Left colon (tissue), 2 donors: ENCODE measurements around the gene TXLNB. TPM values are rescaled to one million over a fixed set of nuclear protein-coding genes. Genes with fewer than 3 reads are reported as not detected.
A peak's percentile ranks its signal among the peaks of the same experiment; 100 is the strongest.

Experiments
- ATAC-seq: fragments of 200-7000 bp; cut with Tn5 transposase; one replicate; pipeline ENCODE4 v1.9.1; 2020; ENCODE audit warnings: mild to moderate bottlenecking, moderate library complexity
- DNase-seq, 2 donors: peaks; one replicate each; pipeline ENCODE4 v3.0.0-alpha.2; 2020
- intact Hi-C, 2 donors: fragments of 100-400 bp; cut with DNase I in 1 of 2; cut with micrococcal nuclease in 1 of 2; formaldehyde crosslinking; loops; one replicate each; pipeline versions ENCODE4 v1.11.2 to v1.14.0; 2022; cut with DNase I, micrococcal nuclease
- total RNA-seq, 2 donors: library from RNA; stranded (reverse); fragmentation: NEBNext Ultra II Directional; extraction: Animal tissue kit (Norgen Biotek cat#: 25700); gene quantifications; one replicate each; pipeline ENCODE4 v1.2.1, GENCODE V29; 2021
- donor health status: DM: no; HTN: no; CAD: no.
- donor health status: DM: yes; HTN: yes; CAD: no.

TXLNB gene
- total RNA-seq, 2 donors from 2014 or later = 0.09 to 0.14 TPM

DNA sequence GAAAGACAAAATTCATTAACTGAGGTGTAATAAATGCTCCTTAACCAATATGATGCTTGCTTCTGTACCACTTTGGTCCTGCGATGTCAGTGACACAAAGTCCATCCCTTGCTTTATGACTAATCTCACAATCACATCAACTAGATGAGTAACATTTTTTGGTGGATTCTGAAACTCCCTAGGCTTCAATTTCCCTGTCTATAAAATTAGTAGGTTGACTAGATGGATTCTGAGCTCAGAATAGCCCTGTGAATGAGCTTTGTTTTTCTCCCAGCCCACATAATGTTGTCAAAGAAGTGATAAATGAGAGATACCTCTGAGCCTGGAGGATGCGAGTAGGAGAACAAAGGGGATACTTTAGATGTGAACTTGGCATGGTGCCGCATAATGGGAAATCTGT is 9.1 kb downstream of the TXLNB start:
- ATAC-seq (no peak), DNase-seq (no peak)
- intact Hi-C loops = no loop called here

DNA sequence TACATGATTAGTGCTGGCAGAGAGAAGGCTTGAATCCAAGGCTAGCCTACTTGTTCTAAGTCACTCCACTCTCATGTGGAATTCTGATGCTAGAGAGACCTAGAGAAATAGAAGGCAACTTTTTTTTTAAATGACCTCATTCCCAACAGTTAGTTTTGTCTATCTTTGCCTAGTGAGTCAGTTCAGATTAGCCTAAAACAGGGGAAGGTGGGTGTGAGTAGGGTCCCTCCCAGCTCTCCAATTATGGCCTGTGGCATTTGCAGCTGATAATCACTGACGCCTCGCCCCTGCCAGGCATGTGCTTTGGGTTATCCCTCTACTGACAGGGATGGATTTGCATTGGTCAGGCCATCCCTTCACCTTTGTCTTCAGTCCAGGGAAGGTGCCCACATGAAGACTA is 13.6 kb downstream of the TXLNB start:
- no peak for DNase-seq
- ATAC-seq = no peak
- intact Hi-C loops = no loop called here

DNA sequence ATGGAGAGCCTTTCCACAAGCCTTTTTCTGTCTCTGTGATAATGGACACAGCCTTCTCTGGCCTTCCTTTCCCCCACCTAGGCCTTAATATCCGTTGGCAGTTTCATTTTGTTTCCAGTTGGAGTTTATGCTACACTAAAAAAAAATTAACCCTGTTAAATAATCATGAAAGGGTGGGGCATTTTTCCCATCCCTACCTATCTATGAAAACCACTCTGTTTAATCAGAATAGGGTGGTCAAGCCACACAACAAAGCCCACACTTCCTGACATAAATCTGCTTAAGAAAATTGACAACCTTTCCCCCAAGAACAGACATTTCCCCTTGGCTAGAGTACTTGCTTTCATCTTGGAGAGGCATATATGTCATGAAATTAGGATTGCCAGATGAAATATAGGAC is 14.2 kb downstream of the TXLNB start:
- intact Hi-C loops = no loop called here
- ATAC-seq (no peak), DNase-seq (no peak)

DNA sequence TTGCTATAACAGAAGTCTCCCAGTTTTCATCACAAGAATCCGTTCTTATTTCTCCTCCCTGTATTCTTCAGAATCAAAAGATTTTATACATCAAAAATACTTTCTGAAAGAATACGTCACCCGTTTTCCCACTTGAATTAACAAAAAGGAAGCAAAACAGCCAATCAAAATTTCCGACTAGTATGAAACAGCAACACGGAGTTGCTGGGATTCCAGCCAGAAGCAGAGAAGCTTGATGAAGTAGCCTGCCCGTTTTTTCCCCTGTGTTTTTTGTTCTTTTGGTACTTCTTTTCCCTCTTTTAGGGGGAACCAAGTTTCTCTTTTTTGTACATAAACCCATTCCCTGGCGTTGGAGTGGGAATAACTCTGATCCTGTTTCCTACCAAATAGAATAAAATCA is 14.6 kb downstream of the TXLNB start:
- ATAC-seq (no peak), DNase-seq (no peak)
- intact Hi-C loops = no loop called here

DNA sequence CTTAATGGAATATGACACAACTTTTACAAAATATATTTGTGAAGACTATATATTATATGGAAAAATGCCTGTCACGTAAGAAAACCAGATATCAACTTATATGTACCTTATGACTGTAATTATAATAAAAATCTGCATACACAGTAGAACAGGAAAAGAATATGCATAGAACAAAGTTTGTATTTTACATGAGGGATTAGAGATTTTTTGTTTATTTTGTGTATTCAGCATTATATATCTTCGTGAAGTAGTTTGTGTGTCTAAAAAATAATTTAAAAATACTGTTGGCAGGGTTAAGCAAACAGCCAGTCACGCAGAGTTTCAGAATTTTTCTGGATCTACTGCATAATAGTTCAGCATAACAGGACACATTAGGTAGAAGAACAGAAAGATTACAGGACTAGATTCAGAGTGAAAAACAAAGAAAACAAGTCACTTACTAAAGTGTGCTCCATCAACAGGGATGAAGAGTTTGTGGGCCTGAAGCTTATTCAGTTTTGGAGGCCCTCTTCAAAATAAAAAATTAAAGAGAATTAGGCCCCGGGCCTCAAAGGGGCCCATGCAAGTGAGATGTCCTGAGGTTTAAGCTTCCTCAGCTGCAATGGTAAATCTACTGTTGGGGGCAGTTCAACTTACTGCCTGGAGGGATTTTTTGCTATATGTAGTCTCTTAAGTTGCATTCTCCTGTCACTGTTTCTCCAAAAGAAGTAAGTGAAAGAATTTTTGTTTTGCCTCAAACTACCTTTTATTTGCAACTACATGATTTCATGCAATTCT is 16.3 kb downstream of the TXLNB start:
- intact Hi-C loops = no loop called here
- ATAC-seq (no peak), DNase-seq (no peak)

DNA sequence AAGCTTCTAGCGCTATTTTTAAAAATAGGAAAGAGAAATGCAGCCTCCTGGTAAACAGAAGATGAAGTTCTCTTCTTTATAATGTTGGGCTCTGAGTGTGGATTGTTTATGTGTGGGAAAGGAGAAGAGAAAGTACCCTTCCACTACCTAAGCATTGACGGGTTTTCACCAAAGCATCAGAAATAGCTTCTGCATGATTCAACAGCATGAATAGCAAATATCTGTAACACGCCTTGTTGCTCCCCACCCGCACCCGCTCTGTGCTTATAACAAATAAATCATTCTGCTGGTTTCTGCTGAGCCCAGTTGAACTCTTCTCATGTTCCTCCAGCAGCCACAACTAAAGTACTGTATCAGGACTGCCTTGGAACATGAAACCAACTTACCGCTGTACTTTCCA is 20.7 kb downstream of the TXLNB start:
- no peak for DNase-seq
- intact Hi-C loops = no loop called here
- ATAC-seq = no peak

DNA sequence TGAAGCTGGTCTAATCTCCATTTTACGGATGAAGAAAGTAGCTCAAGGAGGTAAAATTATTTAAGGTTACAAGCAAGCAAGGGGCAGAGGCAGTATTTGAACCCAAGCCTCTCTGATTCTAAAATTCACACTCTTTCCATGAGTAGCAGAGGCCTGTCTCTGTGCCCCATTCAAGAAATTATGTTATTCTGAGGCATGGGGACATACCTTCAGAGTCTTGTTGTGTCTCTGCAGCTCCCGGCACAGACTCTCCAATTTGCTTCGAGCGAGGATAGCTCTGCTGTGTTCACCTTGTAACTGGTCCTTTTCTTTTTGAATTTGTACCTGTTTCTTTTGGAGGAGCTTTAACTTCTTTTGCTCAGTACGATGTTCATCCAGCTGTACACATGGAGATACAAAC is 21.5 kb downstream of the TXLNB start:
- ATAC-seq (no peak), DNase-seq (no peak)
- intact Hi-C loops = no loop called here

DNA sequence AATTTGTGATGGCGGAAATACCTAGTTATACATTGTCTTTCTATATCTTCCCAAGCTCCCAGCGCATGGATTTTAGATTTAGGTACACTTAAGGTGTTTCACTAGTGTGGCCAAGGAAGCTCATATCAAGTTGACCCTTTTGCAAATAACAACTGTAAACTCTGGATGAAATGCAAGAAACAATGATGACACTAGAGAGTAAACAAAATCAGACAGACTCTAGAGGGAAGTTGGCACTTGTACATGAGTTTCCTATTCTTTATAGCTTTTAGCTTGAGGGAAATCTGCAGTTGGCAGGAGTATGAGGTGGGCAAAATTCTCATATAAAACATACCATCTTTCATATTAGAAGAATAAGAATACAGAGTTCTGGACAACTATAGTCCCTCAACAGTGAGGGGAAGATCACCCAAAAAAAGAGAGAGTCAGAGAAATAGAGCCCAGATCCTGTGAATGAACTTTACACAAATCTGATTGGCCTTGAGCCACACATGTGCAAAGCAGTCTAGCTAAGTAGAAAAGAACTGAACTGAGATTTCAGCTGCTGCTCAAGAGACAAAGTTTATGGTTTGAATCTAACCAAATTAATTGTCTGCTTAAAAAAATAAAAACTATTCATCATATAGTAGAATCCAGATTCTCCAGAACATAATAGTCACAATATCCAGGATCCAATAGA is 26.1 kb downstream of the TXLNB start:
- no peak for DNase-seq
- intact Hi-C loops = no loop called here
- ATAC-seq = no peak

DNA sequence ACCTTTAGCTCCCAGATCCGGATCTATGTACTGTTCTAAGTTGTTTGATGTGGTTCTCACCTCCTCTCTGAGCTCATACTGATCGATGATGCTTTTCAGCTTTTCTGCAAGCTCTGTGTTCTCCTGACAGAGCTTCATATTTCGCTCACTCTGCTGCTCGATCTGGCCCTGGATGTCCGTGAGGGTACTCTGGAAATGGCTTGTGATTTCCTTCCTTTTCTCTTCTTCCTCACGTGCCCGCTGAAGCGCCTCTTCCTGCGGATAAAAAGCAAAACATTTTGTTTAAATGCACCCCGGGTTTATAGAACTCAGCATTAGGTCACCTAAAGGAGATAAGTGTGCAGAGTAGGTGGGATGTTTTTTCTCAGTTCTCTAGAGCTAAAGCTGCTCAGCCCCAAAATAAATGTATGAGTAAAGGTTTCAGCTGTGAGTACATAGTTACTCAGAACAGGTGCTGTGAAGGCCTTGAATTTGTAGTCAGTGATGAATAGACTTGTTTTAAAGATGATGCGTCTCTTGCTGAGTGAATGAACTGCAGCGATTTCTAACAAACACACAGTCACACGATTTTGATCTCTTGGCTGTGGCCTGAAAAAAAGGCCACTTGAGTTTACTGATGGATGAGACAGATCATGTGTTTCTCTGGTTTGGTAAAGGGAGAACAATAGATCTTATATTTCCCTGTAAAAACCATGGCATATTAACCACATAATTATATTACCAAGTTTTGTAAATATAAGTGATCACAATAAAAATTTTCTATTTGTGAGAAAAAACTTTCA is 29.1 kb downstream of the TXLNB start:
- intact Hi-C loops = no loop called here
- no peak for ATAC-seq

DNA sequence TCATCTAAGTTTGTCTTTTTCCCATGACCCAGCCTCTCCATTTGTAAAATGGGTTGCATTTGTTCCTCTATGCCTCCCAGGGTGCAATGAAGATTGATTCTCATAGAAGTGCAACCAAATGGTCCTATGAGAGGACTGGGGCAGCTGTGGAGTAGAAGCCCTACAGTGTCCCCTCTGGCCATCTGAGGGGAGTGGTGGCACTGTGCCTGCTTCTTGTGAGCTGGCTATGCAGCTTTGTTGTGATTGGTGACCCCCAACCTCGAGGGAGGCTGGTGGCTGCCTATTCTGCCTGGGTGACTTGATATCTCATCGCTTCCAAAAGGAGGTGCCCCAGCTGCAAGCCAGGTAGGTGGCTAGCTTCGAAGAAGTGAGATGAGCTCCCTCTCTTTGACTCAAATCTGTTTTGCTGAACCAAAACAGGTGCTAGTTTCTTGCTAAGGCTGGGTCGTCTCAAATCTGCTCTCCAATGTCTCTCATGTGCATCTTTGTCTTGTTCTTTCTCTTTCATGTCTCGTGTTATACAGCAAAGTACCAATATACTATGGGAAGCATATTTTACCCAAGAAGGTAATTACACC is 33.9 kb downstream of the TXLNB start:
- ATAC-seq (no peak), DNase-seq (no peak)
- intact Hi-C loops = no loop called here

More for the DNA sequence above, 29.1 kb downstream of the TXLNB start:
- no peak for DNase-seq

DNA sequence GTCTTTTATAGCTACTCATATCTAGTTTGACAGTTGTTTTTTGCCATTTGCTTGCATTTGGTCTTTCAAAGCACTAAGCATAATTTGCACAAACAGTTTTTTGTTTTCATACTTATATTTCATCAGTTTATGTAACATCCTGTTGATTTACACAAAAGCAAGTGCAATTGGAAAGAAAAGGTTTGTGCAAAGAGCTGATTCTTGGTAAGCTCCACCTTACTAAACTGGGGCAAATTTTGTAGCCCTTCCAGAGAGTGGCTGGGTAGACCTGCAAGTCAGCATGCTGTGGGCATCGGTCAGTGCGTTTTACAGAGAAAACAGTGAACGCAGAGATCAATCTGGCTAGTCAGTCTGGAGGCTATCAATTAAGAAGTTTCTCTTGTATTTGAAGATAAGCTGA is 34.5 kb downstream of the TXLNB start:
- ATAC-seq = no peak
- intact Hi-C loops = no loop called here

DNA sequence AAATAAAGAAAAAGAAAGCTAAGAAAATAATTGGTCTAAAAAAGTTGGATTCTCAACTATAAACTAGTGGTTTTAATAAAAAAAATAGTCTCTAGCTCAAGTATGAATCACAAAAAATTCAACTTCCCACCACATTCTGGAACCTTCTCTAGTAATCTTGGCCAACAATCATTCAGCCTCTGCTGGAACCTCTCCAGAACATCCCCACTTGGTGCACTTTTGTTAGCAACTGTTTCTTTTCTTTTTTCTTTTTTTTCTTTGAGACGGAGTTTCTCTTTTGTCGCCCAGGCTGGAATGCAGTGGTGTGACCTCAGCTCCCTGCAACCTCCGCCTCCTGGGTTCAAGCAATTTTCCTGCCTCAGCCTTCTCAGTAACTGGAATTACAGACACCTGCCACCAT is 35.7 kb downstream of the TXLNB start:
- intact Hi-C loops = no loop called here
- DNase-seq = no peak
- no peak for ATAC-seq

More for the DNA sequence above, 34.5 kb downstream of the TXLNB start:
- no peak for DNase-seq

DNA sequence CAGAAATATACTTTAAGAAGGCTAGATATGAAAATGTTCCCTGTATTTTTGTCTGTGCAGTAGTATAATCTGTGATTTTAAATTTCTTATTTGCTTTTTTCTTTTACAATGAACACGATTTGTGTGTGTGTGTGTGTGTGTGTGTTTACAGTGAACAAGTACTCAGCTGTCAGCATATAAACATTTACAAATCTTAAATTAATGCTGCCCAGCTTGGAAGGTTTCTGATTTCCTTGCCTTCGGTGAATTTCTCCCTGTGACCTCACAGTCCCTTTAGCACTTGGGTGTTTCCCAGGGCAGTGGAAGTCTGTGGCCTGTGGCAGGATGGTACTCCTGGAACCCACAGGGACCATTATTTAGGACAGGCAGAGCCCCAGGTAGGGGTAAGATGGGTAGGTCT is 37.6 kb downstream of the TXLNB start:
- intact Hi-C loops = no loop called here
- ATAC-seq (no peak), DNase-seq (no peak)

DNA sequence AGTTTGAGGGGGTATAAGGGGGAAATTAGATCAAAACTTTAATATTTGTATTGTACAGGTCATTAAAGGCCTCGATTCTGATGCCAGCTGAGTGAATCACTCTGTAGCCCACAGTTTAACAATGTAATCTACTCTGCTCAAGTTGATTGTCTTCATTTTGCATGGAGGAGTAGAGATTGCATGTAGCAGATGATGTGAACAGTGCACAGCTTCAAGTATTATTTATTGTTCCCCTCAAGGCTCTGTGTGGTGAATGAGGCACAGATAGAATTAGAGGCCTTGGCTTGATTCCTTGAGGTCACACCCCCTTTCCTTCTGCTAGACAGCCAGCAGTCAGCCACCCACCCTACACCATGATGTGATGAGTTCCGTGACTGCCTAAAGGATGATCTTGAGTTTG is 38.1 kb downstream of the TXLNB start:
- DNase-seq (no peak), ATAC-seq (no peak)
- intact Hi-C loops = no loop called here

DNA sequence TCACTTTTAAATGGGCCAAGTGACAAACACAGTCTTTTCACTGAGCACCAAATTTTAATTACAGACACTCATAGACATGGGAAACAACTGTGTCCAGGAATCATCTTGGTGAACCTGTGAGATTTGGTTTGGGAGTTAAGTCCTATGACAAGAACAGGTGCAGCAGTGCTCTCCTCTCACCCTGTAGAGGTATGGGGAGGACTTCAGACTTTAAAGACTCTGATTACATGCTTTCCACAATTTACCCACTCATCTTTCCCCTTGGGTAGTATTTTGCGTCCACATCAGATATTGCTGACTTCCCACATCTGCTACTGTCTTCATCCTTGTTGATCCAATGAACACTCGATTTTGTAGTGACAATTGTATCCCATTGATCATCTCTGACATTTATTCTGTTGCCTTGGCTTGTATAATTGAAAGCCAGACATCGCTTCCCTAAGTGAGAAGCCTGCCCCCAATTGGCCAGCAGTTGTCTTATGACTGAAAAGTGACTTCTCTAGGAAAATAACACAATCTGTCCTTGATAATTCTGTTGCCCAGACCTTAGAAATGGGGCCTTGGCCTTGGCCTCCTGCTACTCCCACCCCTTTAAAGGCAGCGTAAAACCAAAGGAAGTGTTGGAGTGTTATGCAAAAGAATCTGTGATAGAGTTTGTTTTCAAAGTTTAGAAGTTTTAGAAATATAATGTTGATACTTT is 40.0 kb downstream of the TXLNB start:
- no peak for ATAC-seq
- no peak for DNase-seq
- intact Hi-C loops = no loop called here

DNA sequence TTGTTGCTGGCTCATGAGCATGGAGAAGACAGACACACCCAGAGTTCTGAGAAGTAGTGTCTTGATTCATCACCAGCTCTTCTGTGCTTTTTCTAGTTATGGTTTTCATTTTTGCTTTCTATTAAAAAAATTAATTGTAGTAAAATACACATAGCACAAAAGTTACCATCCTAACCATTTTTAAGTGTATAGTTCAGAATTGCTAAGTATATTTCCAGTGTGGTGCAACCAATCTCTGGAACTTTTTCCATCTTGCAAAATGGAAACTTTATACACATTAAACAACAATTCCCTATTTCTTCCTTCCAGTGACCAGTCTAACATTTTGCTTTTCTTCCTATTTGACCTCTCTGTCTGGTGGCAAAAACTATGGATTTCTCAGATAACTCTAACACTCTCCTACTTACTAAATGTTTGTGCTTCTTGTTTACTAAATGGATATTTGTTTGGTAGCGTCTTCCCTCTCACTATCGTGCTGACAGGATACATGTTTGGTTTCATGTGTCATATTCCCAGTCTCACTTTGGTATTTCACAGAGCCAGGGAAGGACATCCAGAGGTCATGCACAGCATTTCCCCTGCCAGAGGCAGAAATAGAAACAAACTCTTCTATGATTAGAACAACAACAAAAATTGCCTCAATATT is 40.6 kb downstream of the TXLNB start:
- ATAC-seq (no peak), DNase-seq (no peak)
- intact Hi-C loops = no loop called here

DNA sequence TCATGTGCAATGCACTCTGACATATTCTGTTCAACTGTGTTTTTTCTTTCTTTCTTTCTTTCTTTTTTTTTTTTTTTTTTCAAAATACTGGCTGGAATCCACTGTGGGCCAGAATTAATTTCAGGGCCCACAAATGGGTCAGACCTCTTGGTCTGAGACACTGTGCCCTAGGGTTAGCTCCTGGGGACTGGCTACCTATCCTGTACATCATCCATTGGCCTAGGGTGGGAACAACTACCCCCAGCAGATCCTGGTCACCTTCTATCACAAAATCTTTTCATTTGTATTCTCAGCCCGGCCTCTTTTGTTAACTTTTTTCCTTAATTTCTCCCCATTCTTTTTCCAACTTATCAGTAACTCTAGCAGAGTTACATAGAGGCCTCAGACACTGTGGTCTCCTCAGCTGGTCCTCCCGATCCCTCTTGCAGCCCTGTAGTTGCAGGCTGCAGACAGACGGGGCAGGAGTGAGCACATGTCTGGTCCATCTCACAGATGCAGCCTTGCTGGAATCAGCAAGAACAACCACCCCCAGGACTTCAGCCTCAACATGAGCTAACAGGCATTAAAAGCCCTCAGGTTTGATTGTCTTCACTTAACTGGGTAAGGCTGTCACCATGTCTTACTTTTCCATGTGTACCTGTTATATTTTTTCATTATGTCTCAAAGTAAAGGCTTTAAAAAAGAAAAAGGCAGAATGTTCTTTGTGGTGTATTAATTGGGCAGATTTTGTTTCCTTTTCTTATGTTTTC is 41.3 kb downstream of the TXLNB start:
- peak; percentile 84 for ATAC-seq
- intact Hi-C loops = no loop called here
- peak; percentile 46 to 49 for DNase-seq

DNA sequence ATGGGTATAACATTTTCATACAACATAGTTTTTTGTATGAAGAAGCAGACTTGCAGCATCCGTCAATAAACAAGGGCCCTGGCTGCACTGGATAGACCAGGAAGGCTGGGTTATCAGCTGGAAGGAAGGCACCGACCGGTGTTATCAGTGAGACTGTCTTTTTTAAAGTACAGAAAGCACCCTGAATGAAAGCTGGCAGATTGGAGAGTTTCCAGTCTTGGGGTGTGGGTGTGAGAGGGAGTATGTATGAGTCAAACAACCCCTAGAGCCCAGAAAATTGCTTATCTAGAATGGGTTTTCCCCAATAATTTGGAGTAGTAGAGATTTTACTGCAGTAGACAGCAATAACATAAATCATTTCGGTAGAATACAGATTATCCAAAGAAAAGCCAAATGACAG is 42.4 kb downstream of the TXLNB start:
- intact Hi-C loops = no loop called here
- no peak for ATAC-seq

More for the DNA sequence above, 42.4 kb downstream of the TXLNB start:
- no peak for DNase-seq
